NOMO-1 treated with dmso at 0.1 percent for 144 hours (cell line): ENCODE data around the gene PPP3CA.
"Not testable (repeated sequence)": the region's sequence is repeated elsewhere in the genome, so short reads cannot be mapped to it uniquely, and the experiment has no call there.

ENCODE experiments used
- DNase-seq: peaks from one replicate; lab custom pipeline; 2025; ENCODE audit not compliant: unreplicated experiment; lab: John Stamatoyannopoulos, UW

The PPP3CA gene

DNA sequence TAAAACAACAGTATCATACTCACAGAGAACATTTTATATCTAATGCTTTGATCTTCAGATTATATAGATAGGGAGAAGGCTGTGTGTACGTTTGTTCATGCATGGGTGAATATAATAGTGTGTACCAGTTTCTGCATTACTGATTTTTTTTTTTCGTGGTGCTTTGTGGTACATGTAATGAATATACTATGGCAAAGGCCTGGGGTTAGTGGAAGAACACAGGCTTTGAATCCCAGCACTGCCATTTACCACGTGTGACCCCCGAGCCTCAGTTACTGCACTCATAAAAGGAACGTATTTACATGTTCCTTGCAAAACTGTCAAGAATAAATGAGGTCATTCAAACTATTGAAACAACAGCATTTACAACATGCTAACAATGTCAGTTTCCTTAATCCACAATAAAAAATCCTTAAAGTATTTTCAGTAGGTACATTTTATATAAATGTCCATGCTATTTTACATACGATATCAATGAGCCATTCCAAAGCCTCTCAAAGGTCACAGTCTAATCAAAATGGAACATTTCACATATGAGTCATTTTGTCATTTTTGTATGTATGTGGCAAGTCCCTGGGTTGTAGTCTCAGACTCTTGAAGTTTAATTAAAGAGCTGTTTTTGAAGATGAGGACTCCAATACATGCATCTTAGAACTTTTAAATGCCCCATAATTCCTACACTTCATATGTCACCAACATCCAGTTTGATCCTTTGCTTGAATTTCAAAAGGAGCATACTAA lies 242.8 kb downstream of the PPP3CA start:
- no peak for DNase-seq

DNA sequence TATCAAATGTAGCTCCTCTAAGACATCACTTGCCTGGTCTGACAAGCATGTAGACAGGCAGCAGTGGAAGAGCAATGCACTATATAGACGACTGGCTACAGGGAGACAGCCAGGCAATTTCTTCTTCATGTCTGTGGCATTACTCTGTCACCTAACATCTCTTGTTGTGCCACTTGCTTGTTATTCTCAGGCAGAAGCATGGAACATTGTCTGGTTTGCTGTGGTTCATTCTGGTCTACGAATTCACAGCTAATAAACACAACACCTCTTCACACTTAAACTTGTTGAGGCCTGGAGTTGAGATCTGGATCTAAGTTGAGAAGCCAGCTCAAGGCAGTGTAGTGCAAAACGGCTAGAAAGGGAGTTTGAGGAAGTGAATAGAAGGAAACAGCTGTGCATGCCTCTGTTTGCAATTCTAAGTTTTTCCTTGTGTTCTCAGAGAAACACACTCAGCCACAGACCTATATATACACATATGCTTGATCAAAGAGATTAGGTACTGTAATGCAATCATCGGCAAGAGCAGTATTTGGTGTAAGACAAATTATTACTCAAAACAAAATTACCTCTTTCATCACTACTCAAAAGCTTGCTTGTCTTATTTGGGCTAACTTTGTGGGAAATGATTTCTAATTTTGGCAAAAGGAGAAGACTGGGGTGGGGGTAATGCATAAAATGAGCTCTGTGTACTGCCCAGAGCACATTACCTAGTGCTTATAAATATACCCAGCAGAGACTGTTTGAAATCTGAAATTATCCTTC lies 243.8 kb downstream of the PPP3CA start:
- peak; percentile 55 for DNase-seq

DNA sequence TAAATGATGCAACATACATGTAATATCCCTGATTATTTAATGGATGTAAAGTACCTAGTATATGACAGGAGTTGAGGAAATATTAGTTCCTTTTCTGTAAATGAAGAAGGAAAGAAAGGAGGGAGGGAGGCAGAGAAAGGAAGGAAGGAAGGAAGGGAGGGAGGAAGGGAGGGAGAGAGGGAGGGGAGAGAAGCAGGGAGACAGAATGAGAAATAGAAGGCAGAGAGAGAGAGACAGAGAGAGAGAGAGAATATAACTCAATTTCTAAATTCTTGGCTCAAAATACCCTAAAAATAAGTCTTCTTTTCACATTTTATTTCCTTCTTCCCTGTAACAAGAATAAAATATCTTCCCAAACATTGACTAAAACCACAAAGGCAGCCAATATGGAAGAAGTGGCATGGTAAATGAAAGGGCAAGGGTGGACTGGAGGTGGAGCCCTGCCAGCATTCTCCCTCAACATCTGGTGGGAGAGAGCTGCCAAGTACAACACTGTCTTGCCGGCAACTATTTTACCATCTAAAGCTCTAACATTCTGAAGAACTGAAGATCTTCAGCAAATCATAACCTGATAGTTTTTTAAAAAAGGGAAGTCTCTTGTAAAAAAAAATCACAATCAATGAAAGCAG lies 245.1 kb downstream of the PPP3CA start:
- no peak for DNase-seq

DNA sequence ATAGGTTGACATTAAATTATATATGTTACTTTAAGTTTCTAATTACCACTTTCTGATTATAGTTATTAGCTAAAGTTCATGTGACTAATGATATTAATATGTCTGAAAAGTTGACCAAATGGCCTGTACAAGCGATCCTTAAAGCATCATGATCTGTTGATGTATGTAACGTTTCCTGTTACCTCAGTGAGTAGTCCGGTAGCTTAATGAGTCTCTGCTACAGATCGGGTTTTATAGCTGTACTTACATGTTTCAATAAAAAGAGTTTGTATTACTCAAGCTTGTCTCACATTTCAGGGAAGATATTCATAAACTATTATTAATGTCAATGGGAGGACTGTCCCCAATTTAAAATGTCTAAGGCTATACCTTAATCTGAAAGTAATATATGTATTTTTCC lies 246.3 kb downstream of the PPP3CA start:
- no peak for DNase-seq

DNA sequence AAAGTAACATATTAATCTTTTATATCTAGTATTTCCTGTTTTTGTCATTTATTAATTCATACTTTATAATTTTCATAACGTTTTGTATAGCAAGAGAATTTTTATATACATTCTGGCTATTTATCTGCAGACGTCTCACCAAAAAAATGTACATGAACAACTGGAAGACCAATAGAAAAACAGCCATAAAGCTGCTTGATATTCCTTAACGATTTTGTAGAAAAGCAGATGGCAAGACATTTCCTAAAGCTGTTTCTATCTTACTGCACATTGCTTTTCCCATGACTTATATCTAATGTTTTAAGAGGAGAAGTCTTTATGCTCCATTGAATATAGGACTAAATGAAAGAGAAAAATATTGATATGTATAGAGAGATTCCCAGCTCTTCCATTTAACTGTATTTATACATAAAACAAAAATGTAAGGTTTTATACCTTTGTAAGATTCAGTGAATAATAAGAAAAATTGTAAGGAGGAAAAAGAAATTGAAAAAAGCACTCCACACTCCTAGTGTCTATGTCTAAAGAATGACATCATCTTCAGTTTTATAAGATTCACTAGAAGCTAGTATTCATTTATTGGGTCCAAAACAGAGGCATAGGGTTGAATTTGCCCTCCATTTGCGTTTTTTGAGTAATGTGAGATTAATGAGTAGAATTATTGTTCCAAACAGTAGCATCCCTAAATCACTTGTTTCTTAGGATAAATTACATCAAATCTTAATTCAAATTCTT lies 248.5 kb downstream of the PPP3CA start:
- no peak for DNase-seq

DNA sequence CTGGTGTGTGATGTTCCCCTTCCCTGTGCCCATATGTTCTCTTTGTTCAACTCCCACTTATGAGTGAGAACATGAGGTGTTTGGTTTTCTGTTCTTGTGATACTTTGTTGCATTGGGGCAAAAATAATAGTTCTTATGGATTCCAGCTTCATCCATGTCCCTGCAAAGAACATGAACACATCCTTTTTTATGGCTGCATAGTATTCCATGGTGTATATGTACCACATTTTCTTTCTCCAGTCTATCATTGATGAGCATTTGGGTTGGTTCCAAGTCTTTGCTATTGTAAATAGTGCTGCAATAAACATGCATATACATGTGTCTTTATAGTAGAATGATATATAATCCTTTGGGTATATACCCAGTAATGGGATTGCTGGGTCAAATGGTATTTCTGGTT lies 254.7 kb downstream of the PPP3CA start:
- DNase-seq, result not testable (repeated sequence)

DNA sequence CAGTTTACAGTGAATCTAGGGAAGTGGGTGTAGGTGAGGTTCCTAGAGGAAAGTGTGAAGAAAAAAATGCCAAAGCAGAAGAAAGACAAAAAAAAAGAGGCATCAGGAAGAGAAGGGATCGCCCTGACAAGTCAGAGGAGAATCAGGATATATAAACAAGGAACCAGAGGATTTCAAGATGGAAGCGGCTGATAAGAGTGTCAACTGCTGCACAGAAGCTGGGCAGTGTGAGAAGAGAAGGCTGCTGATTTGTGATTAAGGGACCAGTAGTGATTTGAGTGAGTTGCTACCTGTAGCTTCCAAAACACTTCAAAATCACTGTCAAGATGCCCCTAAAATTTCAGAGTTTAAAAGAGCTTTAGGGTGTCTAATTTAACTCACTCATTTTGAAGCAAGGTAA lies 258.2 kb downstream of the PPP3CA start:
- DNase-seq, result no peak

DNA sequence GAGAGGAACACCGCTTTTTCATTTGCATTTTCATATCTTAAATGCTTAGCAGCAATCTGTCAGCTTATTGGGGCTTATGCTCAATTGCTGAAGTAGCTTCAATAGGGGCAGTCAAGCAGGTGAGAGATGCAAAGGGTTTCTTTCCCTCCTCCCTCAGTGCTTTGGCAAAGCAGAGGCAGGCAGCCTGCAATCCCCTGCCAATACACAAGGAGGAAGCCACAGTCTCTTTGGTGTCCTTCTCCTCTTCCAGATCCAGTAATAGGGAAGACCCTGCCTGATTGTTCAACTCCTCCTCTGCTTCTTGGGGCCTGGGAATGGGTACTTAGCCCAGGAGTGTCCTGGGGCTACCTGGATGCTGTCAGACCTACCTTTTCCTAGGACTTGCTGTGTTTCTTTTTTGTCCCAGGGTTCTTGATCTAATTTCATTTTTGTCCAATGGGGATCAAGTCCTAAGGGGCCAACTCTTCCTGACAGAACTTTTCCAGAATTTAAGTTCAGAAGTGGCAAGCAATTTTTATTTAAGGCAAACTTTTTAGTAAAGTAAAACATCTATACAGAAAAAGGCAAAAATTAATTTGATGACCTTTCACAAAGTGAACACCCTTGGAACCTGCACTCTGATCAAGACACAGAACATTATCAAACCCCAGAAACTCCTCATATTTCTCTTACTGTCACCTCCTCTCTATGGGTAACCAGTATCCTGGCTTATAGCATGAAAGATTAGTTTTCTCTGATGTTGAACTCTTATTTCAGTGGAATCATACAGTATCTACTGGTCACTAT lies 260.3 kb downstream of the PPP3CA start:
- no peak for DNase-seq

DNA sequence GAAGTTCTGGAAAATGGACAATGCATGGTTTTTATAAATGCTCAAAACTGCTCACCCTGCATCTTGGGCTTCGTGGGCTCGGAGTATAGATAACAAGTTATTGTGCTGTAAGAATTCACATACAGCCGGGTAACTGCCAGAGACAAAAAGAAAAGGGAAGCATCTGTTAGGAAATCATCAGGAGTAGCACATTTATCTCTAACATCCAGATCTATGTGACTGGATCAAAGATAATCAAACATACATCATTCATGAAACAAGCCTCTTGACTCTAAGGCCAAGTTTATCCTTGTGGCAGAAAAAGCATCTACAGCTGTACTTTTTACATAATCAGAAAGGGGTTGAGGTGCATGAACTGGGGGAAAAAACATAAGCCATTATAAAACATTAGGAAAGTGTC lies 264.2 kb downstream of the PPP3CA start:
- no peak for DNase-seq

DNA sequence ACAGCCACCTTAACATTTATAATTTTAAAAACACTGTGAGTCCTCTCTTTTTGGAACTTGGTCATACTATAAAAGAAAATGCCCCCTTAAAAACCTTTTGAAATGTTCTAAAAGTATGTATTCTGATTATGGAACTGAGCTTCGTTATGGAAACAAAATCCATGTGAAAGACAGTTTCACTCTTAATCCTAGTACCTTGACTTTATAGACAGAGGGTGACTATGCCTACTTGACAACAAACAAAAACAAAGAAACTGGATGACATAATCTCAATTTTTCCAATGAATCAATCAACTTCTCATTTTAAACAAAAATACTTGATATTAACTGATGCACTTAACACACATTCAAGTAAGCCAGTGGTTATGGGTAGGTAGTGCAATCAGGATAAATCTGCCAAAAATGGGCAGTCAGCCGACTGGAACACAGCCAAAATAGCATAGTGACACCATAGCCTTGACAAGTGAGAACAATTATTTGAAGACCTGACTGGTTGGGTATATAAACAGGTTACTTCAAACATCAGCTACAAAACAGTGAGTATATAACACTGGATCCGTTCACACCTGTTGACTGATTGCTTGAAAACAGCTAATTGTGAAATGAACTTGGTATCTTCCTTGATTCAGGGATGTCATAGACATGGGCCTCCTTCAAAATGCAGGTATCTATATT lies 265.5 kb downstream of the PPP3CA start:
- no peak for DNase-seq

DNA sequence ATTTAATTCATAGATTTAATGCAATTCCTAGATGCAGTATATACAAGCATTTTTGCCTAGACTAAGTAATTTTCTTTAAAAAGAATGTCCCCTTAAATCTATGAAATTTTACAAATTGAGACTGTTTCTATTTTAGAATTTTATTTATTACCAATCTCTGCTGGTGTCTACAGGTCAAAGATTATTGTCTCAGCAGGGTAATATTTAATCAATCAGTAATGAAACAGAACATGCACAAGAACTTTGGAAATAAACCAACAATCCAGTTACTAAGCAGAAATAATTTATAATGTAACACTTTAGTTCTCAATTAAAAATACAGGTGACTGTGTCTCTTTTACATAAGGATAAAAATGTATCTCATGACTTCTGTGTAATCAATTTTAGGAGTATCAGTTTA lies 266.2 kb downstream of the PPP3CA start:
- DNase-seq, result no peak

DNA sequence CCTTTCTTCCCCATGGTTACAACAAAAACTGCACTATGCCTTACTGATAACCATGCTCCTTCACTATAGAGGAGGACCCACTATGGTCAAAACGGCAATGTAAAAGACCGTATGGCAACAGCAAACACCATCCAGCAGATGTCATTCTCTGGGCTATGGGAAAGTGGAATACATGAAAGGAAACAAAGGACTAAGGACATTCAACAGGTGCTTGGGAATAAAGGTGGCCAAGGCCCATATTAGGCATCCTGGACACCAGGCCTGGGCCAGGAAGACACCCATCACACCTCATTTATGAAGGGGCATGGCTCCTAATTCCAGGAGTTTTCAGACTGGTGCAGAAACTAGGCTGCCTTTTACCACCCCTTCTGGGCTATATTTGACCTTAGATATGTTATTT lies 268.4 kb downstream of the PPP3CA start:
- DNase-seq, result no peak

DNA sequence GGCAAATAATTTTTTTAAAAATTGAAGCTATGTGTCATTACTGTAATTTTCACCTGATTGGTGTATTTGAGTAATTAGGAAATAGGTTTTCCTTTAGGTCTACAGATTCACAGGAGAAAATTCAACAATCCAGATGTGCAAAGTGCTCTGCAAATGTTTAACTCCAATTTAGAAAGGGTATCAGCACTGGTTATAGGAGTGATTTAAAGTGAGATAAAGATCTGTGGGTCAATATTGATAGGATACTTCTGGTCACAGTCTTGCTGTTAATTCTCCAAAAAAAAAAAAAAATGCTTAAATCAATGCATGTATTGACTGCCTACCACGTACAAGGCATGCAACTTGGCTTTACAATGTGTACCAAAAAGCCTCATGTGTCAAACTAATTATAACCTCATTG lies 271.3 kb downstream of the PPP3CA start:
- DNase-seq, result no peak

DNA sequence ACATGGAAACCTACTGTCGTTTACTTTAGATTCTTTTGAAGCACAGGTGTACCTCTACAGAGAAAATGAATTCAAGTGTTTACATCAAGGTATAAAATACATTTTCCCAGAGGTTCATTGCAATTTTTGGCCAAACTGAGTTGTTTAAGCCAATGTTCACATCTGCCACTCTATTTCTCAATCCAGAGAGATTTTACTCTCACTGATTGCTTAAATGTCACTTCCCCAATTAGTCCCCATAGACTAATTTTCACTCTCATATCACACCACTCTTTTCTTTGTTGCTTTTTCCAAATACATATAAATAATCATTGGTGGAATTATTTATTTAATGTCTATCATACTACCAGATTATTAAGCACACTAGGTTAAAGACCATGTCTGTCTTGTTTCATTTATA lies 271.8 kb downstream of the PPP3CA start:
- peak; percentile 27 for DNase-seq

DNA sequence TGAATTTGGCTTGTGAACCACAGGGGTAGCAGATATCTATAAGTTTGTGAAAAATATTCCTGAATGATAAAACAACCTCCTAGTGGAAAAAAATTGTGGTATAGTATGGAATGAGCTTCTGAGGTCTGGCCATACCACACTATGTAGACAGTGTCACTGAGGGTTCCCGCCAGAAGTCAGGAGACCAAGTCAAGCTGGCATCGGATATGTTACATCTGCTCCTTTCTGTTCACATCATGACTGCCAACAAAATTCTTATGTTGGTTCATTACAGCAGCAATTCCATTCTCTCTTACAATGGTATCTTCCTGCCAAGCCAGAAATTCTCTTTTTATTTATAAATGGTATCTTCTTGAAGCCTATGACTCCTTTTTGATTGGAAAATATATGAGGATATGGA lies 273.0 kb downstream of the PPP3CA start:
- no peak for DNase-seq

DNA sequence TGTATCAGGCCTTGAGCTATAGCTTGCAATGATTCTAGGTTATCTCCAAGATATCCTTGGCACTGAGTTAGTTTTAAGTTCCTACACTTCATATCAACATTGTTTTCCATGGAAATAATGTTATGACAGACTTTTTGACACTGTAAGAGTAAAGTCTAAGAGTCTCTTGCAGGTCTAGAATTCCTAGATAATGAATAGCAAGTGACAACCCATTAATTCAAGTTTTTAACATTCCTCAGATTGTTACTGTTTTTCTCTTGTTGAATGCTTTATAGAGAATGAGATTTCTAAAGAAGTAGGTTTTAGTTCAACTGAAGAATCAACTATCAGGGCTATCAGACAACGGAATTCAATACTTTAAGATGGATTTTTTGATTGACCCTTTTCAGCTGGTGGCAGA lies 276.1 kb downstream of the PPP3CA start:
- DNase-seq, result no peak

DNA sequence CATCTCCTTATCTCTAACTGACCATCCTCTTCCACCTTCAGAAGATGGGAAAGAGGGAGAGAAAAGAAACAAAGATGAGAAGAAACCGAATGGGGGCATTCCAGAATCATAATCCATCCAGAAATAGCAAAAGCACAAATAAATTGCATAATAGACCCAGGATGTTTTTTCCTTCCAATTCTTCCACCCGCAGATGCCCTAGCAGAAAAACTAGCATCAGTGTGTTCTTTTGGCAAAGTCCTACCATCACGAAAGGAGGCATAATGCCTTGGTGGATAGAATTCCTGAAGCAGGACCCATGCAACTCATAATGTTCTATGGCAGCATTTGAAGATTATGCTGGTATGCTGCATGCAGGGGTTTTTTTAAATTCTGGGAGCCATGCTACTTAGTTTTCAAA lies 279.2 kb downstream of the PPP3CA start:
- DNase-seq, result no peak

DNA sequence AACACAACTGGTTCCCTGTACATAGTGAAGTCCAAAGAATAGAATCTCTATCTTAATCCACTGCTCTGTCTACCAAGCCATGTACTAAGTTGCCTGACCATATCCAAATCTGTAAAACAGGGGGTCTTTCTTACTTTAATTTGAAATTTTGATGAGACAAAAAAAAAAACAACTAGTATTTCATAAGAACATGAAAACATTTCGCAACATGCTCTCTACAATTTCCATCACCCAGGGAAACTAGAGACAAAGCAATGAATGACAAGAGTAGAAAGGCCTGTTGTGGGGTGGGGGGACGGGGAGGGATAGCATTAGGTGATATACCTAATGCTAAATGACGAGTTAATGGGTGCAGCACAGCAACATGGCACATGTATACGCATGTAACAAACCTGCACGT lies 279.9 kb downstream of the PPP3CA start:
- DNase-seq, result no peak

DNA sequence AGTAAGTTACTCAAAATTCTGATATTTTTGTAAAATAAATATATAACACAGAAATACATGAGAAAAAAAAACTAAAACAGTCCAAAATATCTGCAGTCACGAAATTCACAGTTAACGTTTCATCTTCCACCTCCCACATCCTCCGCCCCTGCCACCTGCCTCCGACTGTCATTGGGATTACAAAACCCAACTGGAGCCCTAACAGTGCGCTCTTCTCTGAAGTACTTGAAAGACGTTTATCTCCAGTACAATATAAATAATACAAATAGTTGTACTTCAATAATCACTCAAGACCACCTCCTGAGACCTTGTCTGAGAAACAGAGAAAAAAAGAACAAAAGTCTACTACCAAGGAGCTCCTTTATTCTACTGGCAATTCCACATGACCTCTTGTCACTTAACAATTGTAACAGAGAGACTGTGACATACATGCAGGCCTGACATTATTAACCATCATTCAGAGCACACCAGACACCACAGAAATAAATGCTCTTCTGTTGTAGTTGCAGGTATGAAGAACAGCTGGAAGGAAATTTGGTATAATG lies 280.6 kb downstream of the PPP3CA start:
- no peak for DNase-seq

DNA sequence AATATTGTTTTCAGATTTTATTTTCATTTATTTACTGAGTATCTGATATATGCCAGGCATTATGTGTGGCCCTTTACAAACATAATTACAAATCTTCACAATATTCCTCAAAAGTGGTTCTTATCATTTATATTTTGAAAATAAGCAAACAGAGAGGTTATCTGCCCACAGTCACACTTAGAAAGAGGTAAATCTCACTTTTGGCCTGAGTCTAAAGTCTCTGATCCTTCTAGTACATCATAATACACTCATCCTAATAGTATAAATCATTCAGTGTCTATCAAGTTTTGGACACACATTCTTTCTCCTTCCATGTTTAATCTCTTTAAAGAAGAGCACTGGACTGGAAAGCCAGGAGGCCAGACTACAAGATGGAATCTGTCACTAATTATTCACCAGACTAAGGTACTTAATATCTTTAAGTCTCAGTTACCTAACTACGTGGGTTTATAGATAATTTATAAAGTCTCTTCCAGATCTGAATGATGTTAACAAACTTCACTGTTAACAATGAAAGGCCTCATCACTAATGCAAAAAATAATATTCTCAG lies 281.3 kb downstream of the PPP3CA start:
- no peak for DNase-seq
